ENCODE data around the gene HCFC1. TPM values are rescaled to one million over a fixed set of nuclear protein-coding genes. Genes with fewer than 3 reads are reported as not detected.

The HCFC1 gene
- total and polyA plus RNA-seq, 9 of the 15 experiments (the other 6 are each of a cell fraction or from before 2014, with no cell fraction given), result 2.8 to 133 (median 17.1) TPM

DNA sequence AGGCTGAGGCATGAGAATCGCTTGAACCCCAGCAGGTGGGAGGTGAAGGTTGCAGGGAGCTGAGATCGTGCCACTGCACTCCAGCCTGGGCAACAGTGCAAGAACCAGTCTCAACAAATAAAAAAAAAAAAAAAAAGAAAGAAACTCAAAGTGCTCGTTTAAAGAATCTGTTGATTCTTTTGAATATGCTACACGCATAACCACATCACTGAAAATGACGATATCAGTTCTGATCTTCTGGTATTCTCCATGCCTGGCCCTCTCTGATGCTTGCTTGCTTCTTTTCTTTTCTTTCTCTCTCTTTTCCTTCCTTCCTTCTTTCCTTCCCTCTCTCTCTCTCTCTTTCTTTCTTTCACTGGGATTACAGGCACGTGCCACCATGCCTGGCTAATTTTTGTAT is 59.8 kb downstream of the HCFC1 start:
- DNase-seq (ENCODE audit: extremely low read depth in 1 of 4, low spot score in 3 of 4) (no peak), FAIRE-seq (no peak), ATAC-seq (no peak)
- Histone ChIP-seq H4K20me1 (replicated peaks; ENCODE audit: control insufficient read depth, insufficient read depth, low read length) (peaks cover 5% of the 10 kb centered on the region; the same call in 1 of the 2 replicates), H3K27ac (ENCODE audit: extremely low read depth, low read depth, low read length) (no peak overlapping the region), H3K9me3 (replicated peaks; ENCODE audit: control insufficient read depth, insufficient read depth, low read depth, low read length) (no peaks in the 10 kb centered on the region), H3K79me2 (ENCODE audit: control insufficient read depth, insufficient read depth, low read length) (no peaks in the 10 kb centered on the region), H3K4me3 (no peak overlapping the region), H3K4me2 (ENCODE audit: insufficient read depth, low read length) (no peak overlapping the region), H3K27me3 (ENCODE audit: control insufficient read depth in 2 of 2, insufficient read depth in 2 of 2, low read length in 2 of 2) (no peaks in the 10 kb centered on the region), H3K9ac (ENCODE audit: insufficient read depth in 1 of 2, low read depth in 2 of 2, low read length in 2 of 2) (no peak overlapping the region), H2AFZ (ENCODE audit: low read depth, low read length) (no peak overlapping the region), H3K9me1 (ENCODE audit: control insufficient read depth, insufficient read depth, low read length) (no peaks in the 10 kb centered on the region), H3K36me3 (ENCODE audit: control insufficient read depth, insufficient read depth, low read length) (peaks cover 23% of the 10 kb centered on the region; the same call in 2 of the 3 replicates), H3K4me1 (replicated peaks in 1 of 2; ENCODE audit: control insufficient read depth in 2 of 2, insufficient read depth in 2 of 2, low read length in 2 of 2) (peaks cover 0 to 40% of the 10 kb centered on the region in 2 experiments; a peak in 3 of 5 replicates)
- intact Hi-C loops (cut with micrococcal nuclease), result no loop called here
- ChIA-PET CTCF (ENCODE audit: low intra/inter-chr PET ratio) (no interaction called here), POLR2A (interaction anchor here (1.2 kb wide), 1 partner anchor 14 kb away, joined by 3 read pairs; no protein-coding TSS in a partner anchor)
- WGBS (ENCODE audit: insufficient coverage, low coverage, missing lambda C conversion rate), result 74% methylated on average over 5 of the region's 6 CpGs
- no TSS peak for BruUV-seq (replicated peaks)
- TF ChIP-seq EZH2 (IDR thresholded peaks at IDR 0.05; ENCODE audit: borderline replicate concordance, low read depth, low read length), result no peak
- TF ChIP-seq MGA (IDR thresholded peaks at IDR 0.05), result no peak
- TF ChIP-seq ZNF518B (CRISPR knock-in tag; IDR thresholded peaks at IDR 0.05), result no peak
- no peak for TF ChIP-seq ZNF175 (CRISPR knock-in tag; IDR thresholded peaks at IDR 0.05; ENCODE audit: low read depth)
- TF ChIP-seq KLF16 (IDR thresholded peaks at IDR 0.05), result no peak
- TF ChIP-seq PHTF2 (CRISPR knock-in tag; IDR thresholded peaks at IDR 0.05), result no peak
- in situ Hi-C loops (cut with MboI), result no loop called here
